HG02852 (cell line): ENCODE data around the gene SEPHS2.
A peak's percentile ranks its signal among the peaks of the same experiment; 100 is the strongest.
"Not testable (repeated sequence)": the region's sequence is repeated elsewhere in the genome, so short reads cannot be mapped to it uniquely, and the experiment has no call there.

Experiments used
- ATAC-seq: cut with Tn5 transposase; IDR thresholded peaks from one replicate; pipeline ENCODE4 v1.9.1; 2021; ENCODE audit warnings: mild to moderate bottlenecking, moderate library complexity; ENCODE audit not compliant: unreplicated experiment

Gene SEPHS2

DNA sequence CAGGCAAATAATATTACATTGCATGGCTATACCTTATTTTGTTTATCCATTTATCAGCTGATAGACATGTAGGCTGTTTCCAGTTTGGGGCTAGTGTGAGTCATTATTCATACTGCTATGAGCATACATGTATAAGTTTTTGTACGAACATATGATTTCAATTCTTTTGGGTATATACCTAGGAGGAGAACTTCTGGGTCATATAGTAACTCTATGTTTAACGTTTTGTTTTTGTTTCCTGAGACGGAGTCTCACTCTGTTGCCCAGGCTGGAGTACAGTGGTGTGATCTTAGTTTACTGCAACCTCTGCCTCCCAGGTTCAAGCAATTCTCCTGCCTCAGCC, 24.5 kb upstream of the SEPHS2 start:
- ATAC-seq = no peak

DNA sequence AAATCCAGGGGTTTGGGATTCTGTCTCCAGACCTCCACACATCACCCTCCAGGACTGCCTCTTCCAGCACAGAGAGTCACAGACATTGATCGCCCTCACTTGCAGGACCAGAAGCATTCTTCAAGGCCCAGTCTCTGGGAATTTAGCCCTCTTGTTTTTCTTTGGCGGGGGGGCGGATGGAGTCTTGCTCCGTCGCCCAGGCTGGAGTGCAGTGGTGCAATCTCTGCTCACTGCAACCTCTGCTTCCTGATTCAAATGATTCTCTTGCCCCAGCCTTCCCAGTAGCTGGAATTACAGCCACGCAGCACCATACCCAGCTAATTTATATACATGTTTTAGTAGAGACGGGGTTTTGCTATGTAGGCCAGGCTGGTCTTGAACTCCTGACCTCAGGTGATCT, 18.4 kb upstream of the SEPHS2 start:
- ATAC-seq = no peak

DNA sequence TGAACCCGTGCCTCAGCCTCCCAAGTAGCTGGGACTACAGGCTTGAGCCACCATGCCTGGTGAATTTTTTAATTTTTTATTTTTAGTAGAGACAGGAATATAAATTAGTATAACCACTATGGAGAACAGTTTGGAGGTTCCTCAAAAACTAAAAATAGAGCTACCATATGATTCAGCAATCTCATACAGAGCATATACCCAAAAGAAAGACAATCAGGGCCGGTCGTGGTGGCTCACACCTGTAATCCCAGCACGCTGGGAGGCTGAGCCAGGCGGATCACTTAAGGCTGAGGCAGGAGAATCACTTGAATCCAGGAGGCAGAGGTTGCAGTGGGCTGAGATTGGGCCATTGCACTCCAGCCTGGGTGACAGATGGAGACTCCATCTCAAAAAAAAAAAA, 15.8 kb upstream of the SEPHS2 start:
- ATAC-seq = not testable (repeated sequence)

DNA sequence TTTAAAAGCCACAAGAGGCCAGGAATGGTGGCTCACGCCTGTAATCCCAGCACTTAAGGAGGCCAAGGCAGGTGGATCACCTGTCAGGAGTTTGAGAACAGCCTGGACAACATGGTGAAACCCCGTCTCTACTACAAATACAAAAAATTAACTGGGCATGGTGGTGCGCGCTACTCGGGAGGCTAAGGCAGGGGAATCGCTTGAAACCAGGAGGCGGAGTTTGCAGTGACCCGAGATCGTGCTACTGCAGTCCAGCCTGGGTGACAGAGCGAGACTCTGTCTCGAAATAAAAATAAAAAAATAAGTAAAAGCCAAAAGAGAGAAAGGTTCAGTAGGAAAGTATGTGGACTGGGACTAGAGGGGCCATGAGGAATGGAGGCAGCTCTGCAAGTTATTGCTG, 13.8 kb upstream of the SEPHS2 start:
- ATAC-seq = no peak

DNA sequence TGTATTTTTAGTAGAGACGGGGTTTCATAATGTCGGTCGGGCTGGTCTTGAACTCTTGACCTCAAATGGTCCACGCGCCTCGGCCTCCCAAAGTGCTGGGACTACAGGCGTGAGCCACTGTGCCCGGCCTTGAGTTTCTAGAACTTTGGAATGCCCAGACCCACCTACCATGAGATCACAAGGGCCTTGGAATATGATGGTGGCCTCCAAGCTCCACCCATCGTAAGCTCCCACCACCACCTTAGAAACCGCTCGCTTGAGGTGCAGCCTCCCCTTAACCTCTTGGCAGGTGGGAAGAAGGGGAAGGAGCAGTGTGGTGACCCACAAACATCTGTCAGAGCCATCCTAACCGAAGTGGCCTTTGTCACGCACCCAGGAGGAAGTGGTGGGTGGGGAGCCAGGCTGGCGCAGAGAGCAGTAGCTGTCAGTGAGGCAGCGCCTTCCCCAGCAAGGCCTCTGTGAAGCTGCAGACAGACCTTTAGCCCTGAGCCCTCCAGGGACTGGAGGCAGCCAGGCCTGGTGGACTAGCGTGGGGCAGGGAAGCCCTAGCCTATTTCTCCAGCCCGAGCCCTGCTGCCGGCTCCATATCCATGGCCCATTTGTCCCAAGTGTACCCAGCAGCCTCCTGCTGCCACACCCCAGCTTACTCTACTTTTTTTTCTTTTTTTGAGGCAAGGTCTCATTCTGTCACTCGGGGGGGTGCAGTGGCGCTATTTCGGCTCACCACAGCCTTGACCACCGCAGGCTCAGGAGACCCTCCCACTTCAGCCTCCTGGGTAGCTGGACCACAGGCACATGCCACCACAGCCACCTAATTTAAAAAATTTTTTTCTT, 13.1 kb upstream of the SEPHS2 start:
- peak; percentile 82 for ATAC-seq

DNA sequence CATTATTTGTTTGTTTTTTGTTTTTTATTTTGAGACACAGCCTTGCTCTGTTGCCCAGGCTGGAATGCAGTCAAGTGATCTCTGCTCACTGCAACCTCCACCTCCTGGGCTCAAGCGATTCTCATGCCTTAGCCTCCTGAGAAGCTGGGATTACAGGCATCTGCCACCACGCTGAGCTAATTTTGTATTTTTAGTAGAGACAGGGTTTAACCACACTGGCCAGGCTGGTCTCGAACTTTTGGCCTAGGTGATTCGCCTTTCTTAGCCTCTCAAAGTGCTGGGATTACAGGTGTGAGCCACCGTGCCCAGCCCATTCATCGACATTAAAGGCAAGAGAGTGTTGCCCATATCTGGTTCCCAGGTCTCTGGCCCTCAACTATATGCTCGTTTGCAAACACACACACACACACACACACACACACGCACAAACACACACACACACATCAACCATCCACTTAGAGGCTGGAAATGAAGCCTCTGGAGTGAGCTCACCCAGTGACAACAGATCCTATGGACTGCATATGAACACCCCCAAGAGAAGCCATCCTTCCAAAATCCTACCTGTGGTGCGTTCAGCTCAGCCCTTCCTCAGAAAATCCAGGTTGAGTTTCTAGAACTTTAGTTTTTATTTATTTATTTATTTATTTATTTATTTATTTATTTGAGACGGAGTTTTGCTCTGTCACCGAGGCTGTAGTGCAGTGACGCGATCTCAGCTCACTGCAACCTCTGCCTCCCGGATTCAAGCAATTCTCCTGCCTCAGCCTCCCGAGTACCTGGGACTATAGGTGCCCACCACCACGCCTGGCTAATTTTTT, 12.3 kb upstream of the SEPHS2 start:
- no peak for ATAC-seq

DNA sequence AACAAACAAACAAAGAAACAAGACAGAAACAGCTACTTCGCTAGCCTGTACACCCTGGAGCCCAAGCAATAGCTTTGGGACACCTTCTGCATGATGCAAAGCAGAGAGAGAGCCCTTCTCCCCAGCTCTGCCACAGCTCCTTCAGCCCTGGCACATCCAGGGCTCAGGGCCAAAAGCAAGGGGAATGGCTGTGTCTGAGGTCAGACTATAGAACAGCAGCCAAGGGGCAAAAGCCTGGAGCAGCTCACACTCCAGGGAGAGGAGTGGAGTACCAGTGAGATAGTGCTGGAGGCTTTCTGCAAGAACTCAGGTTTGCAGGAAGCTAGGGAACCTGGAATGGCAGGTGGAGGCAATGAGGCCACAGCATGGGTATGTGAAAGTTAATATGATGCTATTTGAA, 11.6 kb upstream of the SEPHS2 start:
- ATAC-seq = no peak

DNA sequence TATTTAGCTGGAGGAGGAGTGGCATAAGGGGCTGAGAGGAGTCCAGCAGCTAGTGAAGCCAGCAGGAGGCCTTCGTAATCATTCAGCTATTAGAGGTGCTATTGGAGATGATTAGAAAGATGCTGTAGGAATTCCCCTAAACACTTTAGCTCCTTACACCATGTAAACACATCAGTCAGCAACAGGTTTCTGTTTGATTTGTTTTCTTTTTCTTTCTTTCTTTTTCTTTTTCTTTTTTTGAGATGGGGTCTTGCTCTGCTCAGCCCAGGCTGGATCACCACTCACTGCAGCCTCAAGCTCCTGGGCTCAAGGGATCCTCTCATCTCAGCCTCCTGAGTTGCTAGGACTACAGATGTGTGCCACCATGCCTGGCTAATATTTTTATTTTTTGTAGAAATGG, 10.6 kb upstream of the SEPHS2 start:
- no peak for ATAC-seq

DNA sequence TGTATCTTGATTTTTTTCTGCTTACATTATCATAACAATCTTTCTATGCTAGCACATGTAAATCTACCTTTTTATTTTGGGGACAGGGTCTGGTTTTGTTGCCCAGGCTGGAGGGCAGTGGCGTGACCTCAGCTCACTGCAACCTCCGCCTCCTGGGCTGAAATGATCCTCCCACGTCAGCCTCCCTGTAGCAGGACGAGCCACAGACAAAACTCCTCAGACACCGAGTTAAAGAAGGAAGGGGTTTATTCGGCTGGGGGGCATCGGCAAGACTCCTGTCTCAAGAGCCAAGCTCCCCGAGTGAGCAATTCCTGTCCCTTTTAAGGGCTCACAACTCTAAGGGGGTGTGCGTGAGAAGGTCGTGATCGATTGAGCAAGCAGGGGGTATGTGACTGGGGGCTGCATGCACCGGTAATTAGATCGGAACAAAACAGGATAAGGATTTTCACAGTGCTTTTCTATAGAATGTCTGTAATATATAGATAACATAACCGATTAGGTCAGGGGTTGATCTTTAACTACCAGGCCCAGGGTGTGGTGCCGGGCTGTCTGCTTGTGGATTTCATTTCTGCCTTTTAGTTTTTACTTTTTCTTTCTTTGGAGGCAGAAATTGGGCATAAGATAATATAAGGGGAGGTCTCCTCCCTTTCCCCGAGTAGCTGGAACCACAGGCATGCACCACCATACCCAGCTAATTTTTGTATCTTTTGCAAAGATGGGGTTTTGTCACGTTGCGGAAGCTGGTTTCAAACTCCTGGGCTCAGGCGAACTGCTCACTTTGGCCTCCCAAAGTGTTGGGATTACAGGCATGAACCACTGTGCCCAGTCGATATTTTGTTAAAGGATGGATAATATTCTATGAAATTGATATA, 7.3 kb upstream of the SEPHS2 start:
- not testable (repeated sequence) for ATAC-seq

DNA sequence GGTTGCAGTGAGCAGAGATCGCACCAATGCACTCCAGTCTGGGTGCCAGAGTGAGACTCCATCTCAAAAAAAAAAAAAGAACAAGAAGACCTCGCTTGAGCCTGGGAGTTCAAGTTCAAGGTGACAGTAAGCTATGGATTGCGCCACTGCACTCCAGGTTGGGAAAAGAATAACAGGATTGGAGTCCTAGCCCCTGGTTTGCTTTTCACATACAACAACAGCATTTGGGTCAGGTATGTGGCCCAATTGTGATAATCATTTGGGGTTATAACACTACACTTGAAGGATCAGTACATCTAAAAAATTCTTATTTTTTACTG, 3.4 kb upstream of the SEPHS2 start:
- no peak for ATAC-seq

DNA sequence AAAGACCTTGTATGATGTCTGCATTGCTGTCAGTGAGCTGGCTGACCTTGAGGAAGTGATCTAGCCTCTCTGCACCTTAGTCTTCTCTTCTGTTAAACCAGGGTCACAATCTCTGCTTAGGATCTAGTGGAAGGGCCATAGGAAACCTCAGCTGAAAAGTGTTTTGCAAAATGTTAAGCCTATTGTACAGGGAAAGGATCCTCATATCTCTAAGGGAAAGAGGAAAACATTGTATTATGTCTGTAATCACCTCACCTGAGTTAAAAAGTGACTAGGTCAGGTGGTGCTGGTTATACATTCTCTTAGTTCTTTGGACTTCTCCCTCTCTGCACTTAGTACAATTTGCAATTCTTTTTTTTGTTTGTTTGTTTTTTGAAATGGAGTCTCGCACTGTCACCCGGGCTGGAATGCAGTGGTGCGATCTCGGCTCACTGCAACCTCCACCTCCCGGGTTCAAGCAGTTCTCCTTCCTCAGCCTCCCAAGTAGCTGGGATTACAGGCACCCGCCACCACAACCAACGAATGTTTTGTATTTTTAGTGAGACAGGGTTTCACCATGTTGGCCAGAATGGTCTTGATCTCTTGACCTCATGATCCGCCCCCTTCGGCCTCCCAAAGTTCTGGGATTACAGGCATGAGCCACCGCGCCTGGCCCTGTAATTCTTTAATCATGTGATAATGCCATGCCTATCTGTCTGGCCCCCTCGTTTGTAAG, 2.0 kb upstream of the SEPHS2 start:
- no peak for ATAC-seq

DNA sequence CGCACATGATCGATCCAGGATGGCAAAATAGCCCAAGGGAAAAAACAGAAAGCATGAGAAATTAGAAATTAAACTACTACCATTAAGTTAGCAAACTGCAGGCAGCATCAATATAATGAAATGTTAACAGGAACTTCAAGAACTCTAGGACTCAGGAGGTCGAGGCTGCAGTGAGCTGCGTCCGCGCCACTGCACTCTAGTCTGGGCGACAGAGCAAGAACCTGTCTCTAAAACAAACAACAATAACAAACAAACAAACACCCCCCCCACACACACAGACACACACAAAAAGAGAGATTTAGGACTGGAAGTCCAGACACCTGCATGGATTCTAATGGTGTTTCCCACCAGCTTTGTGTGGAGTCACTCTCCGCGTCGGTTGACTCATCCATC, 525 bp upstream of the SEPHS2 start:
- no peak for ATAC-seq

DNA sequence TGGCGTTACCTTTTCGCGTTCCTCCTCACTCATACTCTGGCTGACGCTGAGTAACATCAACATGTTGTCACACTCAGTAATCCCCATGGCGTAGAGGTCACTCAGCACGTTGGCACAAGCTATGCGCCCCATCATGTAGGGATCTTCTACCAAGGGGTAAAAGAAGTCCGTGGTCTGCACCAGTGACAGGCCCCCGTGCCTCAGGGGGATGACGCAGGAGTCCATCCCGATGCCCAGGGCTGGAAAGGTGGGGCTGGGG, 596 bp downstream of the SEPHS2 start:
- ATAC-seq = no peak

DNA sequence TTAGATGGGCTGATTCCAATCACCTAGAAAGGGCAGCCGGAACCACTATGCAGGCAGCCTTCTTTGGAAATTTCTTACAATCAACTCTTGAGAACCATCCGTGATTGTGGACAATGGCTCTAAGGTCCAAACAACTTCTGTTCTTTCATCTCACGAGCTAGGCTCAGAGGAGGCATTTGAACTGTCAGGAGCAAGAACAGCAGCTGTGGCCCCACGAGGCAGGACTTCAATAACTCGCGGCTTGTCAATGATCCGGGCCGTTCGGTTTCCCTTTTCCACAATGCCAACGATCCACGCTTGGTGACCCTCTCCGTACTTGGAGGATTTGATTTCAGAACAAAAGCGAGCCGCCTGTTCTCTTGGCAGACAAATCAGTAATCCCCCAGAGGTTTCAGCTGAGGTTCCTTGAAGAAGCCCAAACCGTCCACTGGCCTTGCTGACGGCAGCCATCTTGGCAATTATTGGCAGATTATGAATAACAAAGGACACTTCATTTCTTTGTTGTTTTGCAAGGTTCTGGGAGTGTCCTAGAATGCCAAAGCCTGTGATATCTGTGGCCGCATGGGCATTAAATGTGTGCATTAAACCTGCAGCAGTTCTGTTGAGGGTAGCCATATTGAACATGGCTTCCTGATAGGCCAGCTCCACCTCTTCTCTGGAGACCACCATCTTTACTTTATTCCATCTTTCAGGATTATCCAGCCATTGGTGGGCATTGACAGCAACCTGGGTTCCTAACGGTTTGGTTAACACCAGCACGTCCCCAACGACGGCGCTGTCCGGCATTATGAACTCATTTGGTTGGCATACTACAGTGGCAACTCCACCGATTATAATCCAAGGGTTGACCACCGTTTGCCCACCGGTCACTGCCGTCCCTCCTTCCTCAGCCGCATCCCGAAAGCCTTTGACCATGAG, 1.2 kb downstream of the SEPHS2 start:
- ATAC-seq = no peak

DNA sequence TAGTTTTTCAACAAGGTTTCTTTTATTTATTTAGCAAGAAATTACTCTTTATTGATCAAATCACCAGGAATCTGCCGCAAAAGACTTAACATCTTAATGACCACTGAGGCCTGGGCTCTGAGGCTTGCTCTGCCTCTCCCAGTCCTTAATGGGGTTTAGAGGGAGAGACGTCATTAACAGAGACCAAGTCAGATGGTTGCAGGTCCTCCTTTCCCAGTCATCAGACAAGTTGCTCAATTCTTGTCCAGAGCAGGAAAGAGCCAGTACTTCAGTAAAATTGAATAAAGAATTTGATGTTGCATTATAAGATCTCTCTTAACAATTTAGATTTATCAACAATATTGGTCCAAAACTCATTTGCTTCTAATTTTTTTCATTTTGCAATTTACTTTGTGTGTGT, 2.0 kb downstream of the SEPHS2 start:
- no peak for ATAC-seq

DNA sequence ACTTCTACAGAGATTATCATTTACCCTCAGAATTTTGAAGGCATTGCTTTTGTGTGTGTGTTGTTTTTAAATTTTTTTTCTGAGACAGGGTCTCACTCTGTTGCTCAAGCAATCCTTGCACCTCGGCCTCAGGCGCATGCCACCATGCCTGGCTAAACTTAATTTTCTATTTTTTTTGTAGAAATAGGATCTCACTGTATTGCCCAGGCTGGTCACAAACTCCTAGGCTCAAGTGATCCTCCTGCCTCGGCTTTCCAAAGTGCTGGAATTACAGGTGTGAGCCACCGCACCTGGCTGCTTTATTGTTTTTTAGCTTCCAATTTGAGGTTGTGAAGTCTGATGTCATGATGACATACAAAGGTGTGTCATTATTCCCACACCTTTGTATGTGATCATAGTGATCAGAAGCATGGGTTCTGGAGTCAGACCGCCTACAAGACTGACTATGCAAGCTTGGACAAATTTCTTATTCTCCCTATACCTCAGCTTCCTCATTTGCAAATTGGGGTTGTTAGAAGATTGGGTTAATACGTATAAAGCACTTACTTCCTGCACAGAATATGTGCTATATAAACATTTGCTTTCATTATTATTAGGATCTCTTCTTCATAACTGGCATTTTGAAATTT, 5.8 kb downstream of the SEPHS2 start:
- ATAC-seq = no peak

DNA sequence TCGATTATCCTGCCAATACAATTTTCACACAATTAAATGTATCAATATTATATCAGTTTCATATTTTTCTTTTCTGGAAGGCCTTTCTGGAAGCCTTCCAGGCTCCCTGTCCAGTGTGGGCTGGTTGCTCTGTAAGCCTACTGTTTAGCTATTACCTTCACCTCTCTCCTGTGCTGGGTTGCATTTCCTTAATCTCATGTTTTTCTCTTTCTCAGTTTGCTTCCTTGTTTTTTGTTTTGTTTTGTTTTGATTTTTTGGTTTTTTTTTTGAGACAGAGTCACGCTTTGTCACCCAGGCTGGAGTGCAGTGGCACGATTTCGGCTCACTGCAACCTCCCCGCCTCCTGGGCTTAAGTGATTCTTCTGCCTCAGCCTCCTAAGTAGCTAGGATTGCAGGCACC, 6.8 kb downstream of the SEPHS2 start:
- no peak for ATAC-seq

DNA sequence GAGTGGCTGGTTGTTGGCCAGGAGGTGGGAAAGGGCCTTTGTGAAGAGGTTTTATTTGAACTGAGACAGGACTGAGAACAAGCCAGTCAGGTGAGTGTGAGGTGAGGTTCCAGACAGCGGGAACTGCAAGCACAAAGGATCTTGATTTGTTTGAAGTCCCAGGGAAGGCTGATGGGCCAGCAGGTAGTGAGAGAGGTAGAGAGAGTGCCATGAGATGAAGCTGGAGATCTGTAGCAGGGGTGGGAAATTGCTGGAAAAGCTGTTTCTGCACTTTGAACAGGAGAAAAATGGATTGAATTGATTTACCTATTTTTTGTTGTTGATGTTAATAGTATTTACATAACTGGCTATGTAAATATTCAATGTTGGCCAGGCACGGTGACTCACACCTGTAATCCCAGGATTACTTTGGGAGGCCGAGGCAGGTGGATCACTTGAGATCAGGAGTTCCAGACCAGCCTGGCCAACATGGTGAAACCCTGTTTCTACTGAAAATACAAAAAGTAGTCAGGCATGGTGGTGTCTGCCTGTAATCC, 8.1 kb downstream of the SEPHS2 start:
- no peak for ATAC-seq

DNA sequence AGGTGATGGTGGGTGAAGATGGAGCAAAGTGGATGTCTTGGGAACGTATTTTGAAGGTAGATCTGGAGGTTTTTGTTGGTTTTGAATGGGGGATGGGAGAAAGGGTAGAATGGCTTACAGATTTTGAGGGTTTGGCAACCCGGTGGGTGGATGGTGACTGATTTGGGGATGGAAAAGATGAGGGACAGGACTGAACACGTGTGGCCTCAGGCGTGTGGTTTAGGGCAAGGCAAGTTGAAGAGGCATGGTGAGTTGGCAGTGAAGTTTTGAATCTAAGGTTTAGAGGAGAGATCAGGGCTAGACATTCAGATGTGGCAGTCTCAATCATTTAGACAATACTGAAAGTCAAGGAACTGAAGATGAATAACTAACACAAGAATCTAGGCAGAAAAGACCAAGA, 10.8 kb downstream of the SEPHS2 start:
- ATAC-seq = no peak
